ENCODE measurements around the gene GTF3A. TPM values are rescaled to one million over a fixed set of nuclear protein-coding genes. Genes with fewer than 3 reads are reported as not detected.

The GTF3A gene
- total RNA-seq, 1 donor: 111 TPM

GRCh38 chr13:27423333-27423732 lies 1.1 kb upstream of the GTF3A start:
- Histone ChIP-seq H3K27me3 (ENCODE audit: insufficient read depth, low read length) (peaks cover 3% of the 10 kb centered on the region), H3K4me3 (ENCODE audit: insufficient read depth, low read length) (no peak overlapping the region), H2AFZ (ENCODE audit: low read length) (no peak overlapping the region), H3K4me2 (ENCODE audit: insufficient read depth, low read length) (no peak overlapping the region), H3K27ac (ENCODE audit: low read depth, low read length) (no peak overlapping the region), H4K20me1 (ENCODE audit: insufficient read depth, low read length) (peaks cover 7% of the 10 kb centered on the region), H3K4me1 (ENCODE audit: insufficient read depth, low read length) (peaks cover 25% of the 10 kb centered on the region), H3K79me2 (ENCODE audit: insufficient read depth, low read length) (peaks cover 37% of the 10 kb centered on the region), H3K9me3 (ENCODE audit: low read depth, low read length) (no peaks in the 10 kb centered on the region), H3K36me3 (ENCODE audit: insufficient read depth, low read length) (peaks cover 12% of the 10 kb centered on the region)
- TF ChIP-seq CTCF (IDR thresholded peaks at IDR 0.05; ENCODE audit: extremely low read depth, low read depth, low read length): no peak
- no peak for DNase-seq (ENCODE audit: insufficient read length, low spot score, missing footprints)

- Histone ChIP-seq H4K20me1 (ENCODE audit: insufficient read depth, low read length) (peaks cover 11% of the 10 kb centered on the region), H3K79me2 (ENCODE audit: insufficient read depth, low read length) (peaks cover 41% of the 10 kb centered on the region), H3K27ac (ENCODE audit: low read depth, low read length) (peak overlapping the region; percentile 86), H3K4me3 (ENCODE audit: insufficient read depth, low read length) (peak overlapping the region; percentile 90), H3K36me3 (ENCODE audit: insufficient read depth, low read length) (peaks cover 28% of the 10 kb centered on the region), H2AFZ (ENCODE audit: low read length) (peak overlapping the region; percentile 86), H3K4me2 (ENCODE audit: insufficient read depth, low read length) (peak overlapping the region; percentile 99), H3K9me3 (ENCODE audit: low read depth, low read length) (no peaks in the 10 kb centered on the region), H3K27me3 (ENCODE audit: insufficient read depth, low read length) (no peaks in the 10 kb centered on the region), H3K4me1 (ENCODE audit: insufficient read depth, low read length) (peaks cover 25% of the 10 kb centered on the region)
- no peak for TF ChIP-seq CTCF (IDR thresholded peaks at IDR 0.05; ENCODE audit: extremely low read depth, low read depth, low read length)
- DNase-seq (ENCODE audit: insufficient read length, low spot score, missing footprints): no peak
These were observed 919 bp downstream of the GTF3A start for GRCh38 chr13:27425158-27425917.

GRCh38 chr13:27425918-27426630 lies 1.7 kb downstream of the GTF3A start:
- Histone ChIP-seq H4K20me1 (ENCODE audit: insufficient read depth, low read length) (peaks cover 13% of the 10 kb centered on the region), H3K9me3 (ENCODE audit: low read depth, low read length) (no peaks in the 10 kb centered on the region)

More at GRCh38 chr13:27425918-27426630, 1.7 kb downstream of the GTF3A start:
- Histone ChIP-seq H3K27me3 (ENCODE audit: insufficient read depth, low read length) (no peaks in the 10 kb centered on the region), H3K4me2 (ENCODE audit: insufficient read depth, low read length) (peak overlapping the region; percentile 99), H2AFZ (ENCODE audit: low read length) (peak overlapping the region; percentile 13), H3K36me3 (ENCODE audit: insufficient read depth, low read length) (peaks cover 35% of the 10 kb centered on the region), H3K4me3 (ENCODE audit: insufficient read depth, low read length) (peak overlapping the region; percentile 90), H3K27ac (ENCODE audit: low read depth, low read length) (peak overlapping the region; percentile 86), H3K4me1 (ENCODE audit: insufficient read depth, low read length) (peaks cover 25% of the 10 kb centered on the region), H3K79me2 (ENCODE audit: insufficient read depth, low read length) (peaks cover 43% of the 10 kb centered on the region)
- DNase-seq (ENCODE audit: insufficient read length, low spot score, missing footprints): peak; percentile 92
- TF ChIP-seq CTCF (IDR thresholded peaks at IDR 0.05; ENCODE audit: extremely low read depth, low read depth, low read length): peak; percentile 51

Measured in osteoblast (primary cell).